OCI-M2 (cell line): ENCODE data around the gene RERE.
"Not testable (repeated sequence)": the region's sequence is repeated elsewhere in the genome, so short reads cannot be mapped to it uniquely, and the experiment has no call there.

Source experiments
- DNase-seq: peaks from one replicate; lab custom pipeline; 2025; ENCODE audit not compliant: unreplicated experiment; lab: John Stamatoyannopoulos, UW

Gene RERE

DNA sequence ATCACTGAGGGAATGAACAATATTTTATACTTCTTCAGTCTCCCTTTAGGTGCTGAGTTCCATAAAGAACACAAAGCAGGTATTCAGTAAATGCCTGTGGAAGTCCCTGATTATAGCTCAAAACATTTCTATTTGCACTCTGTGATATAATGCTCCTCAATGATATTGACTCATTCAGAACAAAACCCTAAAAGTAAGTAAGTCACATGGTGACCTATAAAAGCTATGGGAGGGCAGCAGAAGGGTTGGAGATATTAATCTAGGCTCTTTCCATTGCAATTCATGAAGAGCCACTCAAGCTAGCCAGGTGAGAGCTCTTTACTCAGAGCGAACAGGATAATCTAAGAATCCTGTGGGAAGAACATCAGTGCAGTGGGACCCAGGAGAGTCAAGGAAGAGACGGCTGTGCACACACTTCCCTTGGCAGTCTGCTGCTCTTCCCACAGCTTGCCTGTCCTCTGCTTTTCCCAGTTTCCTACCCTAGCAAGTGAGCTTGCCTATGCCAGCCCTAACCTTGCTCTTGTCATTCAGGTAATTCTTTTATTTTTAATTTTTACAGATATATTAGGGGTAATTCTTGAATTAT is 197.4 kb downstream of the RERE start:
- DNase-seq, result not testable (repeated sequence)

DNA sequence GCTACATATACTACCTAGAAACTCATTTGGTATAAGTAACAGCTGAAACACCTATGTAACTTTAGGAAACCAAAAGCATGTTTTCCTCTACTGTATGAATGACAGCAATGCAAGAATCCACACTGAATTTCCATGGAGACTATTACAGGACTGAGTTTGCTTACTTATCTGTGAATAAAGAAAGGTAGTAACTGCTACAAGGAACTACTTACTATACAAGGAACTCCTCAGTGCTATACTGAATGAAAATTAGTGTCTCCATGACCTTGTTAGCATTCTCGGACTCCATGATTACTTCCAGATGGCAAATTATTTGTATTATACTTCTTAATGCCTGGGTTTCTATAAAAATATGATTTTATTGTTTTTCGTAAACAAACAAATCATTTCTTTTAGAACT is 198.0 kb downstream of the RERE start:
- not testable (repeated sequence) for DNase-seq

DNA sequence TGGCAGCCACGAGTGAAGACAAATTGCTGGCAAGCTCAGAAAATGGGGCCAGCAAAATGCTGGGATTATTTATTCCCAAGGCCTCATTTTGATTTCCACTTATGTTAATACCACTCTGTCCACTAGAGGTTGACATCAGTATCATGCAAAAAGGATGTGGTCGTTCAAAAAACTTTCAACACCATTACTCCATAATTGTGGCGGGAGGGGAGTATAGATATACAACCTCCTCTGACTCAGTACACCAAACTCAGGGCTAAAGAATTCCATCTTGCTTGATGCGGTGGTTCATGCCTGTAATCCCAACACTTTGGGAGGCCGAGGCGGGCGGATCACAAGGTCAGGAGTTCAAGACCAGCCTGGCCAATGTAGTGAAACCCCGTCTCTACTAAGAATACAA is 200.6 kb downstream of the RERE start:
- DNase-seq, result not testable (repeated sequence)

DNA sequence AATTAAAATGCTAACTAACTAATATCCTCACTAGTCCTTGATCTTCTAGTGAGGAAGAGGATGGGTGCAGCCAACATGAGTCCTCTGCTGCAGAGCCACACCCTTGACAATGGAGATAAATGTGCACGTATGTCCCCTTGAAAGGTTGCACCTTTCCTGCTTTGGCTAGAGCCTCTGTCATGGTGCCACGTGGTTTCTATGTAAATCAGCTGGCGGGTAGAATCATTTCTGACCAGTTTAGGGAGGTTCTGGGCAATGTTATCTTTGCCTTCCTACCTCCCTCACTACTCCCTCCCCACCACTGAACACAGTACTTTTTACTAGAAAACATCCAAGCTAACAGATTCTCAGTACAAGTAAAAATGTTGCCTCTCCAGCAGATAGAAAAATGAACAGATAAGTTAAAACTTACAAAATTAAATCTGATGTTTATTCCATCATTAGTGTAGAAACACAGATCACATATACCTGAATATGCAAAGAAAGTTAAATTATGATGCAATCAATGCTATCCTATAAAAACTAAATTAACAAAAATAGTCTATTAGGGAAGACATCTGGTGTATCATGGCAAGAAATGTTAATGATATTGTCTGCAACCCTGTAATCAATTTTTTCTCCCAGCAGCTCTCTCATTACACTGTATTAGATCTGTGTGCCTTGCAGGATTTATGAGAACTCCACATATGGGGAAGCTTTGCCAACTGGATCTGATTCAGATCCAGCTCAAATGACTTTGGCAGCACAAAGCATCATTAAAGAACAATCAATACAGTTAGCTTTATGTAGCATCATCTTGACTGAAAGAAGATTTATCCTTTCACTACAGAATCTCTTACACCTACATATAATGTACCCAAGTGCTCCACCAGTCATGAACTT is 205.6 kb downstream of the RERE start:
- DNase-seq, result not testable (repeated sequence)

DNA sequence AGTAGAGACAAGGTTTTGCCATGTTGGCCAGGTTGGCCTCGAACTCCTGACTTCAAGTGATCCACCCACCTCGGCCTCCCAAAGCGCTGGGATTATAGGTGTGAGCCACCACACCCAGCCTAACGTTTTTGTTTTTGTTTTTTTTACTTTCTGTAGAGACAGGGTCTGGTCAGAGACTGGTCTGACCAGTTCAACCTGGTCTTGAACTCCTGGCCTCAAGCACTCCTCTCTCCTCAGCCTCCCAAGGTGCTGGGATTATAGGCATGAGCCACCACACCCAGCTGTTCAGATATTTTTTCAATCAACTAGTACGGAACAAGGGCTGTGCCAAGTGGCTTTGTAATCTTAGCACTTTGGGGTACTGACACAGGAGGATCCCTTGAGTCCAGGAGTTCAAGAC is 209.5 kb downstream of the RERE start:
- DNase-seq, result no peak

DNA sequence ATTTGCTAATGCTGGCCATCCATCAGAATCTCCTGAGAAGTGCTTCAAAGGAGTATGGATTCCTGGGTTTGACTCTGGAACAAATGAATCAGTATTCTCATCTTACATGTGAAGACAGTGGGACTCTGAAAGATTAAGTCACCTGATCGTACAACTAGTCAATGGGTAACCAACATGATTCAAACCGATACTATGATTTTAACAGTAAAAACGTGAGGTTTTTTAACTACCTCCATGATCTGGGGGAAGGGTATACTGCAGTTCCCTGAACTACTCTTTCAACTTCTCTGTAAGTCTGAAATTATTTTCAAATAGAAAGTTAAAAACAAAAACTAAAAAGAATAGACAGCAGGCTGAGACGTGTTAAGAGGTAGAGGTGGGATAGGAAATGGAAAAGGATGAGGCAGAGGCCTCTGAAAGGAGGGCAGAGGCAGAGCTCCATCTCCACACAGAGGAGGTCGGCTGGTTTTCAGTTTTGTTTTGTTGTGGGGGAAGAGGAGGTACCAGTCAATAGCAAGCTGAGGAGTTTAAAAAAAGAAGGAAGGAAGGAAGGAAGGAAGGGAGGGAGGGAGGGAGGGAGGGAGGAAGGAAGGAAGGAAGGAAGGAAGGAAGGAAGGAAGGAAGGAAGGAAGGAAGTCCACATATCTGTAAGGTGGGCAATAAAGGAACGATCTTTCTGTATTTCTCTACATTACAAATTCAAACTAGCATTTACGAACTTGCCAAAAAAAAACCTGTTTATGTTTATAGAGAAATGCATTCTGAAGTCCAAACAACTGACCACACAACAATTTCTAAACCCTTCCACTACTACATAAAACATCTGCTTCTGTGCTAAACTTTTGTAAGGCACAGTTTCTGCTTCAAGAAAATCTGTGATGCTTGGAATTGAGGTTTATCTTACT is 213.1 kb downstream of the RERE start:
- no peak for DNase-seq

DNA sequence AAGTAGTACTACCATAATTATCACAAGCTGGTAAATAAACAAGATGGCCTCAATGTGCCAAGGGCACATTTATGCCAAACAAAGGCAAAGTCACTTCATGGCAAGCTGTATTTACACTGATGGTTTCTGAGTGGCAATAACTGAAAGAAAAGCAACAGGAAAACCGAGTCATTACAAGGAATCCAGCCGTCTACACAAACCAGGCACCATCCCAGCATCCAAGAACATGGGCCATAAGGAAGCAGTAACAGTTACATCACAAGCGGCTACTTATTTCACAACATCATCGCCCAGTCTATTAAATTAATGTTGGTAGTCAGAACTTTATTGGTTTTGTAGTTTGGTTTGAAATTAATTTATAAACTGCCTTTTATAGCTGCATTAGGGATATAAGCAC is 214.2 kb downstream of the RERE start:
- no peak for DNase-seq

DNA sequence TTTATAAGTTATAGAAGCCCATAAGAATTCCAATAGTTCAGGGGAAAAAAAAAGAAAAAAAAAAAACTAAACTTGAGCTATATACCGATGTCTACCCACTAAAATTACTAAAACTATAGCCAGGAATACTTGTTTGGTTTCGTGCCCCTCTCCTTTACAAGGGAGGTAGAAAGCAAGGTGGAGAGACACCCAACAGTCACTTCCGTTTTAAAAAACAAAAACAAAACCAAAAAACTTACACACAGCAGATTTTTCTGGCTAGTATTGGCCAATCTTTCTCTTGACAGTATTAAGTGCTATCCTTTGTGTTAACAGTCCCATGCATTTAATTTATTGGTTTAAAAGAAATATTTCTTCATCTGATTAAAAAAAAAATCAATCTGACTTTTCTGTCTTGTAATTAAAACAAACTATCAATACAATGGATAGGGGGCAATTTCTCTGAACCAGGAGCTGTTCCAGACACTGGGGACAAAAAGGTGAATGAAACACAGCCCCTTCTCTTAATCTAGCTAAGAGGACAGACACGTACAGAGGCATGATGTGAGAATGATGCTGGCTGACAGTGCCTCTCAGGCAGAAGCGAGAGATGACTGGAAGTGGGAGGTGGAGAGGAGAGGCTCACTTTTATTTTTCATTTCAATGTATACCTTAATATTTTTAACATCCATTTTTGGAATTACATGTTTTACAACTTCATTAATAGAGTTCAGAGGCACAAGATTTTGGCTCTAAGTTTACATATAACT is 214.8 kb downstream of the RERE start:
- DNase-seq, result no peak

DNA sequence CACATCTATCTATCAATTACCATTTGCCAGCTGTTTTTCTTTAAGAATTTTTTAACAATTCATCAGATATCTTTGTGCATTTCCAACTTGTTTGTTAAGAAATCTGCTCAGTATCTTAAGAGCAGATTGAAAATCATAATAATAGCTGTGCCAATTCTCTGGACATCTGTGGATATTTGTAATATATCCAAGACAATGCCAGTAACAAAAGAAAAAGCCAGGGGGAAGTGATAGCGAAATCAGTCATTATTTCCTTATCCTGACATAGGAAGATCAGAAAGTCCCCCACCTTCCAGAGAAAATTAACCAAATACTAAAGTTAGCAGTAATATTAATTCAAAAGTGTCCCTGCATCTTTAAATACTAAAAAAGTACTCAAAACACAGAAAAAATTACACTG is 217.1 kb downstream of the RERE start:
- DNase-seq, result no peak

DNA sequence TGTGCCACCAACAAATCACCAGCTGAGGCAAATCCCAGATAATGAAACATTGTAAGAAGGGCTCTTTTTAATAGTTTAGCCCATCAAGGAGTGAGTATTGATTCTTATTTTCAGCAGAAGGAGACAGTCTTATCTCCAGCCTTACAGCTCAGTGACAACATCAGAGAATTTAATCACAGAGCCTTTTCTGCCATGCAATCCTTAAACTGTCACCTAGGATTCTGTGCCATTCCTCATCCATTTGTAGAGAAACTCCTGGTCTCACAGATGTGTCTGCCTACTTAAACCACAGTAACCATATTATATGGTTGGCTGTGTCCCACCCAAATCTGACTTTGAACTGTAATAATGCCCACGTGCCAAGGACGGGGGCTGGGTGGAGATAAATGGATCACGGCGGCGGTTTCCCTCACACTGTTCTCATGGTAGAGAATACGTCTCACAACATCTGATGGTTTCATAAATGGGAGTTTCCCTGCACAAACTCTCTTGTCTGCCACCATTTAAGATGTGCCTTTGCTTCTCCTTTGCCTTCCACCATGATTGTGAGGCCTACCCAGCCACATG is 217.7 kb downstream of the RERE start:
- no peak for DNase-seq

DNA sequence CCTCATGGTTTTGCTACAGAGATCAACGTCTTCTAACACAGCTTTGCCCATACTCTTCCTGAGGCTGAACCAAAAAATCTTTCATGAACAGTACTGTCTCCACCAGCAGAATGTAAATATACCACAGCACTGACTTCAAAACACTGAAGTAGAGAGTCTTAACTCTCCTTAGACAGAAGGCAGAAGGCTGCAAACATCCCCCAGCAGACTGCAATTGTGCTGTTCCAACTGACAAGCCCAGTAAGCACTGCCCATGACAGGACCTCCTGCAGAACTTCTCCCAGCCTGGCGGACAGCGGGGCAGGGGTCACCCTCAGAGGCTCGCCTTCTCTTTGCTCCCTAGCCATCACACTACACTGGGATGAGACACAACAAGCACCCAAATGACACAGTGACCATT is 218.7 kb downstream of the RERE start:
- DNase-seq, result no peak

DNA sequence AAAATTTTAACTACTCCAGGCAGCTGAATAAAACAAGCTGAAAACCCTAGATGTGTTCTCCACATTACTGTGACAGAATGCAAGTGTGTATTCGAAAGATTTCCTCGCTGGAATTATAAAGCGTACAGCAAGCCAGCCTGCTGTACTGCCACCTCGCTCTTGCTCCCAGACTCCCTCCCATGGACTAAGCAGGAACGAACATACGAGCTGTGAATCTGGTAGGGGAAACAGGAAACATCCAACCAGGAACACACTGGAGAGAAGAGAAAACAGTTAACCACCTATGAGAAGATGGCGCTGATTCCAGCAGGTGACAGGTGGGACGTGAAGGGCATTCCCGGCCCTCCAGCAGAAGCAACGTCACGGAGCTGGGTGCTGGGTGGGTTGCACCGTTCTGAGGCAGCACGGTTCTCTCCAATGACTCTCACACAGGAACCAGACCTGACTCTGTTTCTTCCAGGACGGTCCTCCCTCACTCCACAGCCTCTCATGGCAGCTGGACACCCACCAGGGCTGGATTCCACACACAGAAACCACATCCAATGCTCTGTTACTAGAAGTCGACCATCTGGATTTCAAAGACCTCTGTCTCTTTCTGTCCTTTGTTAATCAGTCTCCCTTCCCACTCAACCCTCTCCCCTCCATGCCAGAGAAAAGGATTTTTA is 219.2 kb downstream of the RERE start:
- DNase-seq, result no peak

DNA sequence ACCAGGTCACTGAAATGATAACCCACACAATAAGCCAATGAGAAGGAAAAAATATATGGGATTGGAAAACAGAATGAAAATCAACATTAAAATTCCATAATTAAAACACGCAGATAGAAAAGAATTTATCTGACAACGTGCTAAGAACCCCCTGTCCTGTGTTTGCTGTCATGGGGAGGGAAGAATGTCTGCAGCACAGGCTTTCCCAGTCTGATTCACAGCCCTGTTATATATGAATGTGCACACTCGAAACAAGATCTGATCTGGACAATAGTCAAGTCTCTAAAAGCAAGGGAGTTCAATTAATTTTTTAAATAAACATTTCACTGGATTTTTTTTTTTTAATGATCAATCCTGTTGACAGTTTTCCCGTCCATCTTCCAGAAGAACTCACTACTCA is 220.0 kb downstream of the RERE start:
- DNase-seq, result no peak

DNA sequence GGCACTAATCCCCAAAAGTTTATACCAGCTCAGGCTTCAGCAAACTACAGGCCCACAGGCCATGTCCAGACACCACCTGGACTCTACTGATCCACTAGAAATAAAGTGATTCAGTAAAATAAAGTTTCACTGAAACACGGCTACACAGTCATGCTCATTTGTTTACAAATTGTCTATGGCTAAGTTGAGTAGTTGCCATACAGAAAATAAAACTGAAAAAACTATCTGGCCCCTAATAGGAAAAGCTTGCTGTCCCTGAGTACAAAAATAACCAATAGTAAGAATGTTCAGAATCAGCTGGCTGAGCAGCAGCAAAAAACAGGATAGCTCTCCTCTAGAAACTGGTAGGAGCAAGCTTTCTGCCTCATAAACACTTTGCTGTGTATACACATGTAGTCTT is 221.5 kb downstream of the RERE start:
- no peak for DNase-seq

DNA sequence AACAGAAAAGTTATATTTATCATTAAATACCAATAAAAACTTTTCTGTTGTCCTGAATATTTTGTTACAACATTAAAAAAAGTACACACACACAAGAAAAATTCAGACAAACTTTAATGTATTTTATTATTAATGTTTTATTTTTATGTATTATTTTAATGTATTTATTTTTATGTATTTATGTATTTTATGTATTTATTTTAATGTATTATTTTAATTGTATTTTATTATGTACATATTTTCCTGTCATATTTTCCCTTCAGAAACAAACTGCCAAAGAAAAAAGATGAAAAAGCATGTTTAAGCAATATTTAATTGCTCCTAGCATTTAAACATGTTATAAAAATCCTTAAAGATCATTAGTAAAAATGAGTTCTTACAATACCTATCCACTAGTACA is 222.1 kb downstream of the RERE start:
- no peak for DNase-seq

DNA sequence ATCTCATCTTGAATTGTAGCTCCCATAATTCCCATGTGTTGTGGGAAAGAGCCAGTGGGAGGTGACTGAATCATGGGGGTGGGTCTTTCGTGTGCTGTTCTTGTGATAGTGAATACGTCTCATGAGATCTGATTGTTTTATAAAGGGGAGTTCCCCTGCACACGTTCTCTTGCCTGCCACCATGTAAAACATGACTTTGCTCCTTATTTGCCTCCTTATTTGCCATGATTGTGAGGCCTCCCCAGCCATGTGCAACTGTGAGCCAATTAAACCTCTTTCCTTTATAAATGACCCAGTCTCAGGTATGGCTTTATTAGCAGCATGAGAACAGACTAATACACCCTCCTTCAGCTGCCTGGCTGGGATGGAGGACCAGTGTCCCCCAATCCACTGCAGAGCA is 224.1 kb downstream of the RERE start:
- DNase-seq, result not testable (repeated sequence)

DNA sequence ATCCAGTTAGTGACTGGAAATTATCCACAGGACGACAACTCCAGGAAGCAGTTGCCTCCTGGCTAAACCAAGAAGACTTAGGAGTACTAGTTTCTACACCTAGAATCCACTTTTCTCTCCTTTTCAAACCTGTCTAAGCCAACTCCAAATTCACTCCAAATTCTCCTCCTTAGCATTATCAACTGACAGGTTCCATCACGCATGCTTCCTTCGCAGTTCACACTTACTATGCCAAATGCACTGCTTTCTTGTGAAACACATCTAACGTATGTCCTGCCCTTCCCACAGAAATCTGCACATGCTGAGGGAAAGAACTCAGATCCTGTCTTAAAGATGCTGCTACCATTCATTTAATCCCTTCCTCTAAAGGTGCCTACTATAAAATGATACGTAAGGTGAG is 225.9 kb downstream of the RERE start:
- no peak for DNase-seq

DNA sequence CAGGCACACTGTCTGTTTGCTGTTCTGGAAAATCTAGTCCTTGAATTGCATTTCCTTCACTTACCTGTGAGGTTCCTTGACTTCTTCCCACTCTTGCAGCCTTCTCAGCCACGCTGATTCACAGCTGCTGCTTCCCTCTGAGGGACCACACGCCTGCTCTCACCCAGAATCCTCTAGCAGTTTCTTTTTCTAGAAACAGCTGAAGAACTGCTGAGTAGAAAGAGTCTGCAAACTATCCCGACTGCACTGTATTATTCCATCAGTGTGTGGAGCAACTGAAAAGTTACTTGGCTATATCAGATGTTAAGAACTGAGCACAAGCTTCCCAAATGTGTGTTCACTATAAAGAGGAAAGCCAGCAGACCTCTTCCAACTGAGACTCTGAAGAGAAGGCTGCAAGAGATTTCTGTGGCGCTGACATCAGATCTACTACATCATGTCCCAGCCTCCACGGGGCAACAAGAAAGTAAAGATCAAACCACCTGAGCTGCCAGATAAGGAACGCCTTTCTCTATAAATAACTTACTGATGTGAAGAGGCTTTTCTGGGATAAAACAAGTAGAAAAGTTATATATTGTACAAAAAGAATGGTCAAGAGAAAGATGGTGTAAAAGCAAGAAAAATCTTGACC is 226.6 kb downstream of the RERE start:
- DNase-seq, result no peak

DNA sequence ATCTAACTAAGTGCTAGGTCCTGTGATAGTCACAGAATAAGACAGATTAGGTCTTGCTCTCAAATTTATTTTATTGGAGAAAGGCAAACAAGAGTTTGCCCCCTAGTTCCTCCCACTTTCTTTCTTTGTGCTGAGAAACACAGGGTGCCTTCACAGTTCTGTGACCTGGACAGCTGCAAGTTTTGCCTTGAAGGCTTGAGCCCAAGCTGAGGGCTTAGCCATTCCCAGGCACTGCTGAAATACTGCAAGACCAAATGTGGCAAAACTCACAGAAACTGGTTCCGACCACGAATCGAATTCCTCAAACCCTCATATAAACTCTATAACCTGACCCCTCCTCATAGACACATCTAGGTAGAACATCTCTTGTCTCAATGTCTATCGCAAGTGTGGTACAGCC is 227.9 kb downstream of the RERE start:
- no peak for DNase-seq

DNA sequence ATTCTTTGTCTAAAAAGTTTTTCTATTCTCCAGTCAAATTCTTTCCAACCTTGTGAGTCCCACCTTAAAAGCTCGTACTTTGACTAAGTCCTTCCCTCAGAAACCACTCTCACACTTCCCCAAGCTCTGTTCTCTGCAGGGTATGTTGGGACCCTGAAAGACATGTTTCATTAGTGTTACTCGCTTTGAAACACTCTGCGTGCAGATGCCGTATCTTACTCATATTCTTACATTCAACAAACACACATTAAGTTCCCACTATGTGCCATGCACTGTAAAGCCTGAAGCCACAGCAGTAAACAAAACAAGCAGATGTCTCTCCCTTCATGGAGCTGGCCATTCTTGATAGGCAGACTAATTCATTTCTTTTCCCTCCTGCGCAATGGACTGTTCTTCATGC is 229.7 kb downstream of the RERE start:
- no peak for DNase-seq
